HFFc6 (cell line): ENCODE results near the gene ANTKMT. TPM values are rescaled to one million over a fixed set of nuclear protein-coding genes. Genes with fewer than 3 reads are reported as not detected.
A peak's percentile ranks its signal among the peaks of the same experiment; 100 is the strongest.

Experiments used
- DNase-seq: peaks from one replicate; pipeline ENCODE4 v3.0.0-alpha.2; 2018
- H3K27ac Mint-ChIP-seq: 2 replicates; pipeline ENCODE4 v1.8.0; 2020; ENCODE audit warnings: mild to moderate bottlenecking, mixed read lengths
- H3K27me3 Mint-ChIP-seq: 2 replicates; pipeline ENCODE4 v1.8.0; 2021; ENCODE audit warnings: mild to moderate bottlenecking, moderate library complexity, mixed read lengths; ENCODE audit not compliant: insufficient read depth
- H3K36me3 Mint-ChIP-seq: 2 replicates; pipeline ENCODE4 v1.8.0; 2021; ENCODE audit warnings: low read depth, mixed read lengths
- H3K4me1 Mint-ChIP-seq: 2 replicates; pipeline ENCODE4 v1.8.0; 2020; ENCODE audit warnings: low read depth, mixed read lengths
- H3K4me3 Mint-ChIP-seq: 2 replicates; pipeline ENCODE4 v1.8.0; 2020; ENCODE audit warnings: mild to moderate bottlenecking, moderate library complexity, mixed read lengths
- H3K9me3 Mint-ChIP-seq: 2 replicates; pipeline ENCODE4 v1.8.0; 2020; ENCODE audit warnings: mild to moderate bottlenecking, mixed read lengths
- total RNA-seq, 6 experiments: library from RNA; stranded (reverse); fragmentation: NEBNext Ultra II Directional; extraction: Animal tissue kit (Norgen Biotek cat#: 25700); gene quantifications; 2 replicates in 1 of 6; 3 replicates in 5 of 6; pipeline ENCODE4 v1.2.3, GENCODE V29; 2021
- TF ChIP-seq, protein P1 (sequence below): fragments of 200-600 bp; sonication (generic); IDR thresholded peaks from 2 replicates; pipeline ENCODE4 v1.5.0; 2021; ENCODE audit warnings: antibody characterized with exemption, mild to moderate bottlenecking

The ANTKMT gene
- total RNA-seq, 6 experiments from 2014 or later = 50.1 to 57.7 (median 54.7) TPM

- Mint-ChIP-seq H3K36me3 (no peaks in the 10 kb centered on the region), H3K4me3 (no peak overlapping the region), H3K27me3 (peaks cover 37% of the 10 kb centered on the region), H3K9me3 (no peaks in the 10 kb centered on the region), H3K27ac (no peak overlapping the region), H3K4me1 (peaks cover 5% of the 10 kb centered on the region; the same call in 1 of the 2 replicates)
- no peak for DNase-seq
- TF ChIP-seq, protein P1, sequence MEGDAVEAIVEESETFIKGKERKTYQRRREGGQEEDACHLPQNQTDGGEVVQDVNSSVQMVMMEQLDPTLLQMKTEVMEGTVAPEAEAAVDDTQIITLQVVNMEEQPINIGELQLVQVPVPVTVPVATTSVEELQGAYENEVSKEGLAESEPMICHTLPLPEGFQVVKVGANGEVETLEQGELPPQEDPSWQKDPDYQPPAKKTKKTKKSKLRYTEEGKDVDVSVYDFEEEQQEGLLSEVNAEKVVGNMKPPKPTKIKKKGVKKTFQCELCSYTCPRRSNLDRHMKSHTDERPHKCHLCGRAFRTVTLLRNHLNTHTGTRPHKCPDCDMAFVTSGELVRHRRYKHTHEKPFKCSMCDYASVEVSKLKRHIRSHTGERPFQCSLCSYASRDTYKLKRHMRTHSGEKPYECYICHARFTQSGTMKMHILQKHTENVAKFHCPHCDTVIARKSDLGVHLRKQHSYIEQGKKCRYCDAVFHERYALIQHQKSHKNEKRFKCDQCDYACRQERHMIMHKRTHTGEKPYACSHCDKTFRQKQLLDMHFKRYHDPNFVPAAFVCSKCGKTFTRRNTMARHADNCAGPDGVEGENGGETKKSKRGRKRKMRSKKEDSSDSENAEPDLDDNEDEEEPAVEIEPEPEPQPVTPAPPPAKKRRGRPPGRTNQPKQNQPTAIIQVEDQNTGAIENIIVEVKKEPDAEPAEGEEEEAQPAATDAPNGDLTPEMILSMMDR = 0 out of 2 replicates have a peak, but pooled peaks have one; percentile 7
Measured at GRCh38 chr16:706189-707061, 14.5 kb upstream of the ANTKMT start.

DNA sequence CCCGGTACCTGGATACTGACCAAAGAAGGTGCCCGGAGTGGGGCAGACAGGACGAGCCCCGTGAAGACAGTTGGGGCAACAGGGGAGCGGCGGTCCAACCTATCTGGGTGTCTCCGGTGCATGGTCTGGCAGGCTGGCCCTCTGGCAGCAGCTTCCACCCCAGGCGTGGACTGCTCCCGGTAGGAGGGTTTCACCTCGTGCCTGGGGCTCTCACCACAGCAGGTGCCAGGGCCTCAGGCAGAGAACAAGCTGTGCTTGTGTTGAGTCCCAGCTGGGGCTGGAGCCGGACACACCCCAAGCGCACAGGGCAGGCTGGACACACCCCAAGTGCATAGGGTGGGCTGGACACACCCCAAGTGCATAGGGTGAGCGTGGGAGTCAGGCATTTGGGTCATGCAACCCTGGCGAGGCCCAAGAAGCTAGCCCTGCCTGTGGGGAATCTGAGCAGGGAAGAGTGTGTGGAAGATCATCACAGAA lies 13.8 kb upstream of the ANTKMT start:
- DNase-seq = no peak
- Mint-ChIP-seq H3K4me3 (no peak overlapping the region), H3K27ac (no peak overlapping the region), H3K36me3 (no peaks in the 10 kb centered on the region), H3K9me3 (no peaks in the 10 kb centered on the region), H3K4me1 (peaks cover 5% of the 10 kb centered on the region; the same call in 1 of the 2 replicates), H3K27me3 (peaks cover 36% of the 10 kb centered on the region)
- TF ChIP-seq, protein P1 = no peak

DNA sequence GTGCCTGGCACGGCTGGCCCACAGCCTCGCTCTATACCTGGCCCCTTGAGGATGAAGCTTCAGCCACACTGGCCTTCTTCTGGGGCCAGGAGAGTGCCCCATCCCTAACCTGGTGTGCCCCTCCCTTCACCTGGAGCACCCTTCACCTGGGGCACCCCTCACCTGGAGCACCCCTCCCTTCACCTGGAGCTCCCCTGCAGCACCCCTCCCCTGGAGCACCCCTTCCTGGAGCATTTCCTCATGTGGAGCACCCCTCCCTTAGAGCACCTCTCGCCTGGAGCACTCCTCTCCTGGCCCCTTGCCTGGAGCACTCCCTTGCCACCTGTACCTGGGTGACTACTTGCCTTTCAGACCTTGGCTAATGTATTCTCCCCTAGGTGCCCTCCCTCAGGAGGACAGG lies 12.9 kb upstream of the ANTKMT start:
- peaks cover 13% of the 10 kb centered on the region for H3K4me1 Mint-ChIP-seq
- H3K4me3 Mint-ChIP-seq = no peak overlapping the region
- H3K9me3 Mint-ChIP-seq = no peaks in the 10 kb centered on the region
- H3K36me3 Mint-ChIP-seq = no peaks in the 10 kb centered on the region
- DNase-seq = no peak
- TF ChIP-seq, protein P1 = no peak
- no peak overlapping the region for H3K27ac Mint-ChIP-seq
- H3K27me3 Mint-ChIP-seq = peaks cover 29% of the 10 kb centered on the region

DNA sequence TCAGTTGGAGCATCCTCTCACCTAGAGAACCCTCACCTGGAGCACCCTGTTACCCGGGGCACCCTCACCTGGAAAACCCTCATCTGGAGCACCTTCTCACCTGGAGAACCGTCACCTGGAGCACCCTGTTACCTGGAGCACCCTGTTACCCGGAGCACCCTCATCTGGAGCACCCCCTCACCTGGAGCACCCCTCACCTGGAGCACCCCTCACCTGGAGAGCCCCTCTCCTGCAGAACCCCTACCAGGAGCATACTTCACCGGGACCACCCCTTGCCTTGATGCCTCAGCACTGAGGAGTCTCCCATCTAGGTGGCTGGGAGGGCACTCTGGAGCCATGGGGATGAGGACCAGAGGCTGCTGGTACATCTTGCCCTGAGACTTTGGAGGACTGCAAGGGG lies 12.0 kb upstream of the ANTKMT start:
- no peaks in the 10 kb centered on the region for H3K9me3 Mint-ChIP-seq
- H3K36me3 Mint-ChIP-seq = no peaks in the 10 kb centered on the region
- DNase-seq = no peak
- TF ChIP-seq, protein P1 = no peak
- peaks cover 17% of the 10 kb centered on the region for H3K4me1 Mint-ChIP-seq
- no peak overlapping the region for H3K4me3 Mint-ChIP-seq
- H3K27ac Mint-ChIP-seq = no peak overlapping the region
- H3K27me3 Mint-ChIP-seq = peaks cover 21% of the 10 kb centered on the region

DNA sequence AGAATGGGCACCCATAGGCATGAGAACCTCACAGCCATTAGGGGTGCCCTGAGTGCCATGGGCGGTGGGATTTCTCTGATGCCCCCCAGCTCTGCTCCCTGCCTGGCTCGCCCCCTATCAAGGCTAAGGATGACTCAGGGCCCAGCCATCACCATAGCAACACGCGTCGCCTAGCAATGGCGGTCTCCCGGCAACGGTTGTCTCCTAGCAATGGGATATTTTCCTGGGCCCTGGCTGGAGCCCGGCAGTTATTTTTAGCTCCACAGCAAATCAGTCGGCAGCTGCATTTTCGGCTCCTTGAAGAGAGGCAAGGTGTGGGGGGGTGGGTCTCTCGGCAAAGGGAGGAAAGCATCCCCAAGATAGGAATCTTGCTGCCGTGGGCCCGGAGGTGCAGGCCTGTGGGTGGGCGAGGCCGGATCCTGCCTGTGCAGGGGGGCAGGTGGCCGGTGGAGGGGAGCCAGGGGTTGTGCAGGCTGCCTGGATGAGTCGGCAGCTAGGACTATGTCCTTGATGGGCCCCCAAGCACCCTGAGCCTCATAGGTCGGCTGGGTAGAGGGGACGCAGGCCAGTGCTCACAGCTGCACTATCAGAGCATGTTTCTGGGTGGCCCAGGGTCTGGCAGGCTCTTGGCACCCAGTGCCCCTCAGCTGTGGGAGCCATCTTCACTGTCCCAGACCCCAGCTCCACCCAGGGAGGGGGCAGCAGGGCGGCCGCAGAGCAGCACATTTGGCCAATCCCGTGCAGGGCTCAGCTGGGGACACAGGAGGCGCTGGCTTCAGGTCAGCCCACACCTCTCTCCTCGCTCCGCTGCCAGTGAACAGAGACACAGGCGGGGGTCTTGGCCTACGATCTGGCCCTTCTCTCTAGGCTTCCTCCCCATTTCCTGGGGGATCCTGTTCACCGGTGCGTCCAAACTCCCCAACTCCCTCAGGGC lies 11.1 kb upstream of the ANTKMT start:
- Mint-ChIP-seq H3K36me3 (no peaks in the 10 kb centered on the region), H3K4me3 (no peak overlapping the region), H3K4me1 (peaks cover 20% of the 10 kb centered on the region), H3K27me3 (peaks cover 20% of the 10 kb centered on the region), H3K27ac (peak overlapping the region; percentile 58), H3K9me3 (no peaks in the 10 kb centered on the region)
- DNase-seq = peak; percentile 84
- TF ChIP-seq, protein P1 = no peak; the same call in 1 of the 2 replicates
